Liver (tissue), 3 donors: ENCODE measurements around the gene DPF3.

Source experiments
- ATF3 ChIP-seq: IDR thresholded peaks from 2 replicates; pipeline ENCODE4 v1.6.1; 2016; ENCODE audit warnings: antibody characterized with exemption
- CTCF ChIP-seq: fragments of 150-350 bp; IDR thresholded peaks from 2 replicates; pipeline ENCODE4 v1.5.1; 2017; ENCODE audit warnings: improper control_type of control experiment, low read depth, low read length; ENCODE audit not compliant: missing input control
- EGR1 ChIP-seq, 2 donors: IDR thresholded peaks; 2 replicates each; pipeline ENCODE4 v1.6.1; 2016 to 2018; ENCODE audit warnings: antibody characterized with exemption in 2 of 2, low read depth in 2 of 2
- FOXA1 ChIP-seq: IDR thresholded peaks from 2 replicates; pipeline ENCODE4 v1.6.1; 2016; ENCODE audit warnings: antibody characterized with exemption
- GABPA ChIP-seq, 2 donors: IDR thresholded peaks in 1 of 2; conservative IDR thresholded peaks in 1 of 2; 2 replicates each; pipeline ENCODE4 v1.6.1; 2016; ENCODE audit warnings: antibody characterized with exemption in 2 of 2, mild to moderate bottlenecking in 1 of 2, moderate library complexity in 1 of 2
- MAX ChIP-seq: IDR thresholded peaks from 2 replicates; pipeline ENCODE4 v1.6.1; 2016; ENCODE audit warnings: antibody characterized with exemption
- RAD21 ChIP-seq, 2 donors: IDR thresholded peaks; 2 replicates each; pipeline ENCODE4 v1.6.1; 2016; ENCODE audit warnings: antibody characterized with exemption in 2 of 2, mild to moderate bottlenecking in 2 of 2
- REST ChIP-seq: IDR thresholded peaks from 2 replicates; pipeline ENCODE4 v1.6.1; 2016; ENCODE audit warnings: antibody characterized with exemption, mild to moderate bottlenecking
- SP1 ChIP-seq: IDR thresholded peaks from 2 replicates; pipeline ENCODE4 v1.6.1; 2018; ENCODE audit warnings: antibody characterized with exemption, mild to moderate bottlenecking
- TAF1 ChIP-seq: conservative IDR thresholded peaks from 2 replicates; pipeline ENCODE4 v1.6.1; 2016; ENCODE audit warnings: antibody characterized with exemption, mild to moderate bottlenecking
- YY1 ChIP-seq: IDR thresholded peaks from 2 replicates; pipeline ENCODE4 v1.6.1; 2016; ENCODE audit warnings: antibody characterized with exemption, mild to moderate bottlenecking
- ZBTB33 ChIP-seq: IDR thresholded peaks from 2 replicates; pipeline ENCODE4 v1.6.1; 2016; ENCODE audit warnings: antibody characterized with exemption
- donor health status: healthy.
- donor health status: healthy.

GRCh38 chr14:72884386-72884785 is 9.5 kb downstream of the DPF3 start:
- TF ChIP-seq CTCF (no peak), REST (no peak), MAX (no peak), SP1 (no peak), FOXA1 (no peak), EGR1 (IDR thresholded peaks at IDR 0.05; ENCODE audit: low read depth in 2 of 2) (no peak), GABPA (IDR thresholded peaks at IDR 0.05 in 1 of 2, conservative IDR thresholded peaks at IDR 0.05 in 1 of 2) (no peak), RAD21 (IDR thresholded peaks at IDR 0.05) (no peak), YY1 (no peak), ZBTB33 (no peak), ATF3 (no peak), TAF1 (no peak)
